Epithelial cell of proximal tubule (primary cell): ENCODE data around the gene COL5A1. TPM values are rescaled to one million over a fixed set of nuclear protein-coding genes. Genes with fewer than 3 reads are reported as not detected.

Experiments
- DNase-seq: peaks from one replicate; pipeline ENCODE4 v3.0.0-alpha.2; 2011; ENCODE audit warnings: low read depth
- H3K4me3 ChIP-seq: 2 replicates; pipeline ENCODE4 v1.5.1; 2011; ENCODE audit warnings: low read depth, mild to moderate bottlenecking, low read length
- CTCF ChIP-seq: conservative IDR thresholded peaks from 2 replicates; pipeline ENCODE4 v1.5.1; 2012; ENCODE audit warnings: low read depth, mild to moderate bottlenecking, low read length
- total RNA-seq: library from RNA; depleted of rRNA; stranded (reverse); fragments of >200 nt; gene quantifications from 2 replicates; pipeline ENCODE4 v1.2.3, GENCODE V29; 2015

COL5A1 gene
- total RNA-seq, 1 donor from 2014 or later: 16.0 TPM

GRCh38 chr9:134869554-134870300 lies 228.1 kb downstream of the COL5A1 start:
- TF ChIP-seq CTCF: no peak
- H3K4me3 ChIP-seq: no peak overlapping the region
- no peak for DNase-seq

GRCh38 chr9:134870301-134870694 lies 228.7 kb downstream of the COL5A1 start:
- no peak for TF ChIP-seq CTCF
- H3K4me3 ChIP-seq: no peak overlapping the region

GRCh38 chr9:134870746-134871662 lies 229.4 kb downstream of the COL5A1 start:
- no peak for TF ChIP-seq CTCF
- no peak overlapping the region for H3K4me3 ChIP-seq
- no peak for DNase-seq

More at GRCh38 chr9:134870301-134870694, 228.7 kb downstream of the COL5A1 start:
- DNase-seq: no peak

- no peak for TF ChIP-seq CTCF
- H3K4me3 ChIP-seq: no peak overlapping the region
- no peak for DNase-seq
Measured at GRCh38 chr9:134871697-134872340, 230.2 kb downstream of the COL5A1 start.

- DNase-seq: no peak
- no peak for TF ChIP-seq CTCF
- no peak overlapping the region for H3K4me3 ChIP-seq
Measured at GRCh38 chr9:134872482-134873231, 231.1 kb downstream of the COL5A1 start.

- no peak for TF ChIP-seq CTCF
- DNase-seq: no peak
- no peak overlapping the region for H3K4me3 ChIP-seq
Measured at GRCh38 chr9:134875371-134875770, 233.8 kb downstream of the COL5A1 start.
